ENCODE measurements around the gene KLK7.

DNA sequence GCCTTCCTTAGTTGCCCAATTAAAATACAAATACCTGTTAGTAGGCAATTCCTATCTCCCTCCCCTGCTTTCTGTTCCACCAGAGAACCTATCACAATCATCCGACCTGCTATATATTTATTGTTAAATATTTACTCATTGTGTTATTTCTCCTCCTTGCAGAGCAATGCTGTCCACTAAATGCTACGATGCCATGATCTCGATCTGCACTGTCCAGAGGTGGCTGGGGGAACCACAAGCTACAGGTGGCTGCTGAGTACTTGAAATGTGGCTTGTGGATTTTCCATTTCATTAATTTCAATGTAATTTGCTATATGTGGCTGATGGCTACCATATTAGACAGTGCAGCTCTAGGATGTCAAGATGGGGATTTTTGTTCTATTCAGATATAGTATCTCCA lies 19.5 kb downstream of the KLK7 start:
- no peak for TF ChIP-seq POLR2A (IDR thresholded peaks at IDR 0.05)
- TF ChIP-seq CTCF (IDR thresholded peaks at IDR 0.05) = no peak

Data from thyroid gland (tissue), 4 donors.